Measurements from ENCODE around the gene IP6K1.

The IP6K1 gene

DNA sequence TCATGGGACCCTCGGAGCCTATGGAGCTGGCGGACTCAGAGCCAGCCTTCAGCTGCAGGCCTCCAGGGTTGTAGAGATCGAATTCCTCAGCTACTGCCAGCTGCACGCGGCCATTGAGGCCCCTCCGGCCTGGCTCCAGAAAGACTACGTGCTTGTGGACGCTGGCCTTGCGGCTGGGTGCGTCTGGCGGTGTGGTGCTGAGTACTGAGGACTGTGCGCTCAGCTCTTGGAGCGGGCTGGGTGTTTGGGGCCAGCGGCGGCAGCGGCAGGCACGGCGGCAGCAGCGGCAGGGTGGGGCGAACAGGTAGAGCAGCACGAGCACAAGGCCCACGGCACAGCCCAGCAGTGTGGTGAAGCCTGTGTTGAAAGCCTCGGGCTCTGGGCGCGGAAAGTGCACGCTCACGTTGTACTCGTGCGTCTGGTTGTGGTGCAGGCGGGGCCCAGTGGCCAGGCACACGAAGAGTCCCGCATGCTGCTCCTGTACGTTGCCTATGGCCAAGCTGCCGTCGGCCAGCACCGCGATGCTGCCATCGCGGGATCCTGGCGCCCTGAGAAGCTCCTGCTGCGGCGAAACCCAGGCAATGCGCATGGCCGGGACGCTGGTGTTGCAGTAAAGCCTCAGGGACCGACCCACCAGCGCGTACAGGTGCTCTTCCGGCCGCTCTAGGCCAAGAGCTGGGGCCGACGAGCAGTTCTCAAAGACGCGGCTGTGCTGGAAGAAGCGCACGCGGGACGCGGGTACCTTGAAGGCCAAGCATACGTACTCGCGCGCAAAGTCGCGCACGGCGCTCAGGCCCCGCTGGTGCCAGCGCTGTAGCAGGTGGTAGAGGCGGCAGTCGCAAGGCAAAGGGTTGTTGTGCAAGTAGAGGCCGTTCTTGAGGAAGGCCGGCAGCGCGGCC, 68.1 kb downstream of the IP6K1 start:
- TF ChIP-seq, protein P1, sequence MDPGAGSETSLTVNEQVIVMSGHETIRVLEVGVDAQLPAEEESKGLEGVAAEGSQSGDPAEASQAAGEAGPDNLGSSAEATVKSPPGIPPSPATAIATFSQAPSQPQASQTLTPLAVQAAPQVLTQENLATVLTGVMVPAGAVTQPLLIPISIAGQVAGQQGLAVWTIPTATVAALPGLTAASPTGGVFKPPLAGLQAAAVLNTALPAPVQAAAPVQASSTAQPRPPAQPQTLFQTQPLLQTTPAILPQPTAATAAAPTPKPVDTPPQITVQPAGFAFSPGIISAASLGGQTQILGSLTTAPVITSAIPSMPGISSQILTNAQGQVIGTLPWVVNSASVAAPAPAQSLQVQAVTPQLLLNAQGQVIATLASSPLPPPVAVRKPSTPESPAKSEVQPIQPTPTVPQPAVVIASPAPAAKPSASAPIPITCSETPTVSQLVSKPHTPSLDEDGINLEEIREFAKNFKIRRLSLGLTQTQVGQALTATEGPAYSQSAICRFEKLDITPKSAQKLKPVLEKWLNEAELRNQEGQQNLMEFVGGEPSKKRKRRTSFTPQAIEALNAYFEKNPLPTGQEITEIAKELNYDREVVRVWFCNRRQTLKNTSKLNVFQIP (CRISPR knock-in tag; IDR thresholded peaks at IDR 0.05; ENCODE audit: borderline replicate concordance, low read depth): no peak
- TF ChIP-seq TCF4 (CRISPR knock-in tag; IDR thresholded peaks at IDR 0.05; ENCODE audit: borderline replicate concordance): no peak
- no peak for TF ChIP-seq ISL1 (CRISPR knock-in tag; IDR thresholded peaks at IDR 0.05)
- TF ChIP-seq BACH2 (CRISPR knock-in tag; IDR thresholded peaks at IDR 0.05; ENCODE audit: borderline replicate concordance): no peak
- no peak for TF ChIP-seq ZNF8 (CRISPR knock-in tag; IDR thresholded peaks at IDR 0.05)
- TF ChIP-seq RARB (CRISPR knock-in tag; IDR thresholded peaks at IDR 0.05): no peak
- no peak for TF ChIP-seq ZFP30 (CRISPR knock-in tag; IDR thresholded peaks at IDR 0.05)
- TF ChIP-seq, protein P2, sequence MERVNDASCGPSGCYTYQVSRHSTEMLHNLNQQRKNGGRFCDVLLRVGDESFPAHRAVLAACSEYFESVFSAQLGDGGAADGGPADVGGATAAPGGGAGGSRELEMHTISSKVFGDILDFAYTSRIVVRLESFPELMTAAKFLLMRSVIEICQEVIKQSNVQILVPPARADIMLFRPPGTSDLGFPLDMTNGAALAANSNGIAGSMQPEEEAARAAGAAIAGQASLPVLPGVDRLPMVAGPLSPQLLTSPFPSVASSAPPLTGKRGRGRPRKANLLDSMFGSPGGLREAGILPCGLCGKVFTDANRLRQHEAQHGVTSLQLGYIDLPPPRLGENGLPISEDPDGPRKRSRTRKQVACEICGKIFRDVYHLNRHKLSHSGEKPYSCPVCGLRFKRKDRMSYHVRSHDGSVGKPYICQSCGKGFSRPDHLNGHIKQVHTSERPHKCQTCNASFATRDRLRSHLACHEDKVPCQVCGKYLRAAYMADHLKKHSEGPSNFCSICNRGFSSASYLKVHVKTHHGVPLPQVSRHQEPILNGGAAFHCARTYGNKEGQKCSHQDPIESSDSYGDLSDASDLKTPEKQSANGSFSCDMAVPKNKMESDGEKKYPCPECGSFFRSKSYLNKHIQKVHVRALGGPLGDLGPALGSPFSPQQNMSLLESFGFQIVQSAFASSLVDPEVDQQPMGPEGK (CRISPR knock-in tag; IDR thresholded peaks at IDR 0.05; ENCODE audit: borderline replicate concordance): no peak
- no peak for TF ChIP-seq GLIS3 (CRISPR knock-in tag; IDR thresholded peaks at IDR 0.05)
- TF ChIP-seq ZNF70 (CRISPR knock-in tag; IDR thresholded peaks at IDR 0.05): no peak
- no peak for TF ChIP-seq ZFP3 (CRISPR knock-in tag; IDR thresholded peaks at IDR 0.05)
- no peak for TF ChIP-seq ARNTL (CRISPR knock-in tag; IDR thresholded peaks at IDR 0.05; ENCODE audit: borderline replicate concordance, low read depth)
- TF ChIP-seq TOX (CRISPR knock-in tag; IDR thresholded peaks at IDR 0.05; ENCODE audit: borderline replicate concordance): no peak
- TF ChIP-seq, protein P3, sequence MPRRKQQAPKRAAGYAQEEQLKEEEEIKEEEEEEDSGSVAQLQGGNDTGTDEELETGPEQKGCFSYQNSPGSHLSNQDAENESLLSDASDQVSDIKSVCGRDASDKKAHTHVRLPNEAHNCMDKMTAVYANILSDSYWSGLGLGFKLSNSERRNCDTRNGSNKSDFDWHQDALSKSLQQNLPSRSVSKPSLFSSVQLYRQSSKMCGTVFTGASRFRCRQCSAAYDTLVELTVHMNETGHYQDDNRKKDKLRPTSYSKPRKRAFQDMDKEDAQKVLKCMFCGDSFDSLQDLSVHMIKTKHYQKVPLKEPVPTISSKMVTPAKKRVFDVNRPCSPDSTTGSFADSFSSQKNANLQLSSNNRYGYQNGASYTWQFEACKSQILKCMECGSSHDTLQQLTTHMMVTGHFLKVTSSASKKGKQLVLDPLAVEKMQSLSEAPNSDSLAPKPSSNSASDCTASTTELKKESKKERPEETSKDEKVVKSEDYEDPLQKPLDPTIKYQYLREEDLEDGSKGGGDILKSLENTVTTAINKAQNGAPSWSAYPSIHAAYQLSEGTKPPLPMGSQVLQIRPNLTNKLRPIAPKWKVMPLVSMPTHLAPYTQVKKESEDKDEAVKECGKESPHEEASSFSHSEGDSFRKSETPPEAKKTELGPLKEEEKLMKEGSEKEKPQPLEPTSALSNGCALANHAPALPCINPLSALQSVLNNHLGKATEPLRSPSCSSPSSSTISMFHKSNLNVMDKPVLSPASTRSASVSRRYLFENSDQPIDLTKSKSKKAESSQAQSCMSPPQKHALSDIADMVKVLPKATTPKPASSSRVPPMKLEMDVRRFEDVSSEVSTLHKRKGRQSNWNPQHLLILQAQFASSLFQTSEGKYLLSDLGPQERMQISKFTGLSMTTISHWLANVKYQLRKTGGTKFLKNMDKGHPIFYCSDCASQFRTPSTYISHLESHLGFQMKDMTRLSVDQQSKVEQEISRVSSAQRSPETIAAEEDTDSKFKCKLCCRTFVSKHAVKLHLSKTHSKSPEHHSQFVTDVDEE (CRISPR knock-in tag; IDR thresholded peaks at IDR 0.05): no peak
- TF ChIP-seq ESRRG (CRISPR knock-in tag; IDR thresholded peaks at IDR 0.05): no peak
- no peak for ATAC-seq

DNA sequence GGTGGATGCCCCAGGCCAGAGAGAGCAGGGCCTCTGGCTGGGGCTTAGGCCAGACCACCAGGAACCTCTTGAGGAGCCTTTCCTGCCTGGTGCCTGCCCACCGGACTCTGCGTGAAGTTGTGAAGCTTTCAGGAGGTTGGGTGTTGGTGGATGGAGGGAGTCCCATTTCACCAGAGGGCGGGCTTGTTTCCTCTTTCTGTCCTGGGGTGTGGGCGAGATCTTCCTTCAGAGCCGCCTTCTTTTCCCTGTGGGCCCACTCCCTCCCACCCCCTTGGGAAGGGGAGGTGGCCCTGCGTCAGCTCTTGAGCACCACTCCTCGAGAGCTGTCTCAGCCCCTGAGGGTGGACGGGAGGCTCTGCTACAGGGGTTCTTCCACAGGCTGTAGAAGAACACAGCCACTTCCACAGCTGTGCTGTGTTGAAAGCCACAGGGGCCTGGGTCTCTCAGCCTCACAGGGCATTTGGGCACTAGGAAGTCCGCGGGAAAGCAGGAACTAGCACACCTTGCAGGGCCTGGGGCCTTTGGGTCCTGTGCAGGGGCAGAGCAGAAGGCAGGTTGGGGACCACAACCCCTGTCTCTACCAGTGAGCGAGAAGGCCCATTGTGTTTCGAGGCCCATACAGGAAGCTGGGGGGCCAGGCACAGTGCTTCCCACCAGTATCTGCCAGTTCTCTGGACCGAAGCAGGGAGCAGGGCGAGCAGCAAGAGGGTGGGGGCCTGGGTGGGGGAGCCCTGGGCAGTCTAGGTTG, 69.0 kb downstream of the IP6K1 start:
- no peak for TF ChIP-seq ESRRG (CRISPR knock-in tag; IDR thresholded peaks at IDR 0.05)
- TF ChIP-seq CSDC2 (CRISPR knock-in tag; IDR thresholded peaks at IDR 0.05): no peak
- TF ChIP-seq GLIS3 (CRISPR knock-in tag; IDR thresholded peaks at IDR 0.05): no peak
- no peak for TF ChIP-seq ZNF70 (CRISPR knock-in tag; IDR thresholded peaks at IDR 0.05)
- TF ChIP-seq, protein P3 (CRISPR knock-in tag; IDR thresholded peaks at IDR 0.05): no peak
- ATAC-seq: no peak

DNA sequence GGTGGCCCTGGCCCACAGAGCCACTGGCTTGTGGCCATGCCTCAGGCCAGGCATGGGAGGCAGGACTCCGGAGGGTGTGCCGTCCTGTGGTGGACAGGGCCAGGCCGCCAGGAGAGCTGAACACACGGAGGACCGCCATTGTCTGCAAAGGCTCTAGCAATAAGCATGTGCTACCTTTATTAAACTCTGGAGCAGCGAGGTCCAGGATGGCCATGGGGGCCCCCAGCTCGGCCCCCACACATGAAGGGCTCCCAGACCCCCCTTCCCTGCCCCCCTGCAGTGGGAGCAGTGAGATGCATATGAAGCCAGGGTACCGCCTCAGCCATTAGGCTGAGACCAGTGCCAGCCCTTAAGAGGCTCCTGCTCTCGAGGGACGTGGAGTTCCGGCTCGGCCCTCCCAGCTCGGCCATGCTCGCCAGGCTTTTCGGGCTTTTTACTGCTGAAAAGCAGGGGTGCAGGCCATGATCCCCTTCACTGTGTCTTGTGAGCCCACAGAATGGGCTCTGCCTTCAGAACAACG, 69.6 kb downstream of the IP6K1 start:
- ATAC-seq: no peak
- TF ChIP-seq, protein P1 (CRISPR knock-in tag; IDR thresholded peaks at IDR 0.05; ENCODE audit: borderline replicate concordance, low read depth): no peak
- TF ChIP-seq RARB (CRISPR knock-in tag; IDR thresholded peaks at IDR 0.05): no peak
- no peak for TF ChIP-seq ARNTL (CRISPR knock-in tag; IDR thresholded peaks at IDR 0.05; ENCODE audit: borderline replicate concordance, low read depth)
- no peak for TF ChIP-seq TOX (CRISPR knock-in tag; IDR thresholded peaks at IDR 0.05; ENCODE audit: borderline replicate concordance)
- no peak for TF ChIP-seq ZNF565 (CRISPR knock-in tag; conservative IDR thresholded peaks at IDR 0.05; ENCODE audit: low read depth)
- no peak for TF ChIP-seq ZFP30 (CRISPR knock-in tag; IDR thresholded peaks at IDR 0.05)
- no peak for TF ChIP-seq TCF4 (CRISPR knock-in tag; IDR thresholded peaks at IDR 0.05; ENCODE audit: borderline replicate concordance)
- no peak for TF ChIP-seq ZNF70 (CRISPR knock-in tag; IDR thresholded peaks at IDR 0.05)
- no peak for TF ChIP-seq ZFP3 (CRISPR knock-in tag; IDR thresholded peaks at IDR 0.05)
- TF ChIP-seq ZNF8 (CRISPR knock-in tag; IDR thresholded peaks at IDR 0.05): no peak
- TF ChIP-seq, protein P4, sequence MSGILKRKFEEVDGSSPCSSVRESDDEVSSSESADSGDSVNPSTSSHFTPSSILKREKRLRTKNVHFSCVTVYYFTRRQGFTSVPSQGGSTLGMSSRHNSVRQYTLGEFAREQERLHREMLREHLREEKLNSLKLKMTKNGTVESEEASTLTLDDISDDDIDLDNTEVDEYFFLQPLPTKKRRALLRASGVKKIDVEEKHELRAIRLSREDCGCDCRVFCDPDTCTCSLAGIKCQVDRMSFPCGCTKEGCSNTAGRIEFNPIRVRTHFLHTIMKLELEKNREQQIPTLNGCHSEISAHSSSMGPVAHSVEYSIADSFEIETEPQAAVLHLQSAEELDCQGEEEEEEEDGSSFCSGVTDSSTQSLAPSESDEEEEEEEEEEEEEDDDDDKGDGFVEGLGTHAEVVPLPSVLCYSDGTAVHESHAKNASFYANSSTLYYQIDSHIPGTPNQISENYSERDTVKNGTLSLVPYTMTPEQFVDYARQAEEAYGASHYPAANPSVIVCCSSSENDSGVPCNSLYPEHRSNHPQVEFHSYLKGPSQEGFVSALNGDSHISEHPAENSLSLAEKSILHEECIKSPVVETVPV (CRISPR knock-in tag; IDR thresholded peaks at IDR 0.05): no peak
- TF ChIP-seq, protein P5, sequence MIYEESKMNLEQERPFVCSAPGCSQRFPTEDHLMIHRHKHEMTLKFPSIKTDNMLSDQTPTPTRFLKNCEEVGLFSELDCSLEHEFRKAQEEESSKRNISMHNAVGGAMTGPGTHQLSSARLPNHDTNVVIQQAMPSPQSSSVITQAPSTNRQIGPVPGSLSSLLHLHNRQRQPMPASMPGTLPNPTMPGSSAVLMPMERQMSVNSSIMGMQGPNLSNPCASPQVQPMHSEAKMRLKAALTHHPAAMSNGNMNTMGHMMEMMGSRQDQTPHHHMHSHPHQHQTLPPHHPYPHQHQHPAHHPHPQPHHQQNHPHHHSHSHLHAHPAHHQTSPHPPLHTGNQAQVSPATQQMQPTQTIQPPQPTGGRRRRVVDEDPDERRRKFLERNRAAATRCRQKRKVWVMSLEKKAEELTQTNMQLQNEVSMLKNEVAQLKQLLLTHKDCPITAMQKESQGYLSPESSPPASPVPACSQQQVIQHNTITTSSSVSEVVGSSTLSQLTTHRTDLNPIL (CRISPR knock-in tag; IDR thresholded peaks at IDR 0.05; ENCODE audit: low read depth): no peak
- TF ChIP-seq BACH2 (CRISPR knock-in tag; IDR thresholded peaks at IDR 0.05; ENCODE audit: borderline replicate concordance): no peak
- TF ChIP-seq ESRRG (CRISPR knock-in tag; IDR thresholded peaks at IDR 0.05): no peak
- TF ChIP-seq ISL1 (CRISPR knock-in tag; IDR thresholded peaks at IDR 0.05): no peak

Measured in SK-N-SH treated with all-trans-retinoic acid at 6 μM for 48 hours (cell line).